ENCODE data around the gene TMEM176B.
A peak's percentile ranks its signal among the peaks of the same experiment; 100 is the strongest.
"Not testable (repeated sequence)": the region's sequence is repeated elsewhere in the genome, so short reads cannot be mapped to it uniquely, and the experiment has no call there.

Gene TMEM176B

GRCh38 chr7:150788474-150789269 lies 11.5 kb downstream of the TMEM176B start:
- peak; percentile 23 for DNase-seq

GRCh38 chr7:150787321-150788281 lies 12.6 kb downstream of the TMEM176B start:
- peak; percentile 43 for DNase-seq

GRCh38 chr7:150784954-150785353 lies 15.2 kb downstream of the TMEM176B start:
- DNase-seq = no peak

- no peak for DNase-seq
Measured at GRCh38 chr7:150784120-150784736, 15.9 kb downstream of the TMEM176B start.

GRCh38 chr7:150781961-150782360 lies 18.2 kb downstream of the TMEM176B start:
- DNase-seq = no peak

GRCh38 chr7:150781103-150781502 lies 19.1 kb downstream of the TMEM176B start:
- DNase-seq = no peak

GRCh38 chr7:150780292-150780691 lies 19.9 kb downstream of the TMEM176B start:
- no peak for DNase-seq

- peak; percentile 76 for DNase-seq
Measured at GRCh38 chr7:150778738-150779301, 21.3 kb downstream of the TMEM176B start.

GRCh38 chr7:150778014-150778737 lies 22.0 kb downstream of the TMEM176B start:
- no peak for DNase-seq

- not testable (repeated sequence) for DNase-seq
Measured at GRCh38 chr7:150774131-150774530, 26.0 kb downstream of the TMEM176B start.

- DNase-seq = no peak
Measured at GRCh38 chr7:150769768-150770167, 30.4 kb downstream of the TMEM176B start.

- no peak for DNase-seq
Measured at GRCh38 chr7:150766334-150766709, 33.8 kb downstream of the TMEM176B start.

- no peak for DNase-seq
Measured at GRCh38 chr7:150759479-150759878, 40.7 kb downstream of the TMEM176B start.

- DNase-seq = no peak
Measured at GRCh38 chr7:150756858-150757257, 43.3 kb downstream of the TMEM176B start.

- DNase-seq = no peak
Measured at GRCh38 chr7:150756166-150756565, 44.0 kb downstream of the TMEM176B start.

GRCh38 chr7:150755473-150756099 lies 44.6 kb downstream of the TMEM176B start:
- DNase-seq = no peak

- no peak for DNase-seq
Measured at GRCh38 chr7:150754951-150755350, 45.2 kb downstream of the TMEM176B start.

GRCh38 chr7:150753826-150754603 lies 46.1 kb downstream of the TMEM176B start:
- DNase-seq = no peak

- no peak for DNase-seq
Measured at GRCh38 chr7:150753239-150753638, 46.9 kb downstream of the TMEM176B start.

- no peak for DNase-seq
Measured at GRCh38 chr7:150751702-150752101, 48.5 kb downstream of the TMEM176B start.

- DNase-seq = no peak
Measured at GRCh38 chr7:150748376-150748775, 51.8 kb downstream of the TMEM176B start.
